OCI-LY1 (cell line): ENCODE data around the gene ARF1.

Source experiments
- EZH2 ChIP-seq: fragments of 200-600 bp; sonication (generic), shearing (Covaris generic); IDR thresholded peaks from 2 replicates; pipeline ENCODE4 v1.8.0; 2017; ENCODE audit warnings: borderline replicate concordance, mixed run types, mild to moderate bottlenecking, antibody characterized with exemption, low read length, moderate library complexity, mixed read lengths
- TF ChIP-seq, protein P1 (sequence below): fragments of 200-600 bp; sonication (generic), shearing (Covaris generic); IDR thresholded peaks from 2 replicates; pipeline ENCODE4 v1.5.1; 2017; ENCODE audit warnings: mild to moderate bottlenecking, antibody characterized with exemption, low read length, moderate library complexity, mixed read lengths

- TF ChIP-seq, protein P1, sequence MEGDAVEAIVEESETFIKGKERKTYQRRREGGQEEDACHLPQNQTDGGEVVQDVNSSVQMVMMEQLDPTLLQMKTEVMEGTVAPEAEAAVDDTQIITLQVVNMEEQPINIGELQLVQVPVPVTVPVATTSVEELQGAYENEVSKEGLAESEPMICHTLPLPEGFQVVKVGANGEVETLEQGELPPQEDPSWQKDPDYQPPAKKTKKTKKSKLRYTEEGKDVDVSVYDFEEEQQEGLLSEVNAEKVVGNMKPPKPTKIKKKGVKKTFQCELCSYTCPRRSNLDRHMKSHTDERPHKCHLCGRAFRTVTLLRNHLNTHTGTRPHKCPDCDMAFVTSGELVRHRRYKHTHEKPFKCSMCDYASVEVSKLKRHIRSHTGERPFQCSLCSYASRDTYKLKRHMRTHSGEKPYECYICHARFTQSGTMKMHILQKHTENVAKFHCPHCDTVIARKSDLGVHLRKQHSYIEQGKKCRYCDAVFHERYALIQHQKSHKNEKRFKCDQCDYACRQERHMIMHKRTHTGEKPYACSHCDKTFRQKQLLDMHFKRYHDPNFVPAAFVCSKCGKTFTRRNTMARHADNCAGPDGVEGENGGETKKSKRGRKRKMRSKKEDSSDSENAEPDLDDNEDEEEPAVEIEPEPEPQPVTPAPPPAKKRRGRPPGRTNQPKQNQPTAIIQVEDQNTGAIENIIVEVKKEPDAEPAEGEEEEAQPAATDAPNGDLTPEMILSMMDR, result no peak
- no peak for TF ChIP-seq EZH2
Measured at GRCh38 chr1:228058949-228059633, 23.4 kb upstream of the ARF1 start.
